Measurements from ENCODE around the gene TOMM20. TPM values are rescaled to one million over a fixed set of nuclear protein-coding genes. Genes with fewer than 3 reads are reported as not detected.

Gene TOMM20
- total and polyA plus RNA-seq, 2 experiments from 2014 or later, result 51.8 to 99.6 TPM

- no peaks in the 10 kb centered on the region for H3K9me2 ChIP-seq (replicated peaks; ENCODE audit: insufficient read depth)
- H3K9me3 ChIP-seq (ENCODE audit: low read depth), result no peaks in the 10 kb centered on the region
- 97% methylated on average over 12 of the region's 12 CpGs for WGBS (ENCODE audit: low lambda C conversion rate, missing lambda C conversion rate)
- no peaks in the 10 kb centered on the region for H4K20me1 ChIP-seq (ENCODE audit: insufficient read depth, poor library complexity, severe bottlenecking)
- H3K4me3 ChIP-seq, result no peak overlapping the region
- no peaks in the 10 kb centered on the region for H3K4me1 ChIP-seq (ENCODE audit: insufficient read depth)
- TF ChIP-seq CTCF (IDR thresholded peaks at IDR 0.05; ENCODE audit: poor library complexity) (no peak), EZH2 (IDR thresholded peaks at IDR 0.05; ENCODE audit: borderline replicate concordance) (no peak), EZH2phosphoT487 (IDR thresholded peaks at IDR 0.05; ENCODE audit: low read depth, severe bottlenecking, unreplicated experiment) (no peak)
- no peak for DNase-seq (ENCODE audit: low spot score)
- no peaks in the 10 kb centered on the region for H3K79me2 ChIP-seq
- H3K27ac ChIP-seq, result no peak overlapping the region
- no peak overlapping the region for H2AFZ ChIP-seq
- H3K36me3 ChIP-seq (replicated peaks; ENCODE audit: insufficient read depth, low read depth), result no peaks in the 10 kb centered on the region
- no peaks in the 10 kb centered on the region for H3K27me3 ChIP-seq
- no peak overlapping the region for H3K4me2 ChIP-seq
These were observed 5.5 kb upstream of the TOMM20 start for GRCh38 chr1:235134171-235134570.

GRCh38 chr1:235133086-235133485, 4.4 kb upstream of the TOMM20 start:
- Histone ChIP-seq H3K79me2 (peaks cover 5% of the 10 kb centered on the region), H3K9me3 (ENCODE audit: low read depth) (no peaks in the 10 kb centered on the region), H4K20me1 (ENCODE audit: insufficient read depth, poor library complexity, severe bottlenecking) (no peaks in the 10 kb centered on the region), H3K9me2 (replicated peaks; ENCODE audit: insufficient read depth) (no peaks in the 10 kb centered on the region), H3K4me3 (no peak overlapping the region), H3K27me3 (no peaks in the 10 kb centered on the region), H2AFZ (no peak overlapping the region), H3K4me1 (ENCODE audit: insufficient read depth) (no peaks in the 10 kb centered on the region), H3K4me2 (no peak overlapping the region), H3K36me3 (replicated peaks; ENCODE audit: insufficient read depth, low read depth) (no peaks in the 10 kb centered on the region), H3K27ac (no peak overlapping the region)
- TF ChIP-seq CTCF (IDR thresholded peaks at IDR 0.05; ENCODE audit: poor library complexity), result no peak
- no peak for TF ChIP-seq EZH2phosphoT487 (IDR thresholded peaks at IDR 0.05; ENCODE audit: low read depth, severe bottlenecking, unreplicated experiment)
- no peak for TF ChIP-seq EZH2 (IDR thresholded peaks at IDR 0.05; ENCODE audit: borderline replicate concordance)
- DNase-seq (ENCODE audit: low spot score), result no peak
- 89% methylated on average over 3 of the region's 3 CpGs for WGBS (ENCODE audit: low lambda C conversion rate, missing lambda C conversion rate)

- Histone ChIP-seq H3K27ac (no peak overlapping the region), H2AFZ (no peak overlapping the region), H3K4me3 (no peak overlapping the region), H3K4me2 (no peak overlapping the region), H3K27me3 (no peaks in the 10 kb centered on the region), H4K20me1 (ENCODE audit: insufficient read depth, poor library complexity, severe bottlenecking) (peaks cover 9% of the 10 kb centered on the region), H3K9me2 (replicated peaks; ENCODE audit: insufficient read depth) (no peaks in the 10 kb centered on the region), H3K9me3 (ENCODE audit: low read depth) (no peaks in the 10 kb centered on the region), H3K79me2 (peaks cover 16% of the 10 kb centered on the region), H3K4me1 (ENCODE audit: insufficient read depth) (peaks cover 4% of the 10 kb centered on the region), H3K36me3 (replicated peaks; ENCODE audit: insufficient read depth, low read depth) (no peaks in the 10 kb centered on the region)
- DNase-seq (ENCODE audit: low spot score), result no peak
- no peak for TF ChIP-seq EZH2 (IDR thresholded peaks at IDR 0.05; ENCODE audit: borderline replicate concordance)
- TF ChIP-seq CTCF (IDR thresholded peaks at IDR 0.05; ENCODE audit: poor library complexity), result no peak
- TF ChIP-seq EZH2phosphoT487 (IDR thresholded peaks at IDR 0.05; ENCODE audit: low read depth, severe bottlenecking, unreplicated experiment), result no peak
- 82% methylated on average over 6 of the region's 6 CpGs for WGBS (ENCODE audit: low lambda C conversion rate, missing lambda C conversion rate)
These were observed 3.3 kb upstream of the TOMM20 start for GRCh38 chr1:235131961-235132360.
